Ecto neural progenitor cell (in vitro differentiated cells): Measurements from ENCODE around the gene SYT15.
"Not testable (repeated sequence)": the region's sequence is repeated elsewhere in the genome, so short reads cannot be mapped to it uniquely, and the experiment has no call there.

Source experiments
- DNase-seq: peaks from one replicate; pipeline ENCODE4 v3.0.0-alpha.2; 2018; ENCODE audit warnings: low spot score

Gene SYT15

GRCh38 chr10:46556515-46557318 lies 22.2 kb upstream of the SYT15 start, which contains the start of gene GPRIN2:
GPRIN2 (minus strand) TSS chr10:46556658; CDS start chr10:46550736, 5,922 bp downstream.
- DNase-seq, result peak; percentile 82

GRCh38 chr10:46557319-46558121 lies 21.4 kb upstream of the SYT15 start:
- peak; percentile 62 for DNase-seq

- no peak for DNase-seq
Observed at GRCh38 chr10:46558122-46558391, 20.9 kb upstream of the SYT15 start.

- peak; percentile 48 for DNase-seq
Observed at GRCh38 chr10:46558392-46559185, 20.3 kb upstream of the SYT15 start.

GRCh38 chr10:46559231-46559671 lies 19.7 kb upstream of the SYT15 start:
- no peak for DNase-seq

GRCh38 chr10:46560381-46560780 lies 18.5 kb upstream of the SYT15 start:
- no peak for DNase-seq

- no peak for DNase-seq
Observed at GRCh38 chr10:46560952-46561351, 18.0 kb upstream of the SYT15 start.

GRCh38 chr10:46565591-46566332 lies 13.2 kb upstream of the SYT15 start:
- DNase-seq, result not testable (repeated sequence)

GRCh38 chr10:46567151-46567550 lies 11.8 kb upstream of the SYT15 start:
- not testable (repeated sequence) for DNase-seq

- not testable (repeated sequence) for DNase-seq
Observed at GRCh38 chr10:46570655-46571054, 8.3 kb upstream of the SYT15 start.

GRCh38 chr10:46572765-46573164 lies 6.2 kb upstream of the SYT15 start:
- not testable (repeated sequence) for DNase-seq

- not testable (repeated sequence) for DNase-seq
Observed at GRCh38 chr10:46573314-46573713, 5.6 kb upstream of the SYT15 start.

- DNase-seq, result not testable (repeated sequence)
Observed at GRCh38 chr10:46573884-46574283, 5.0 kb upstream of the SYT15 start.

- peak; percentile 32 for DNase-seq
Observed at GRCh38 chr10:46577624-46578473, 1.1 kb upstream of the SYT15 start.

GRCh38 chr10:46579378-46579777 lies 450 bp downstream of the SYT15 start:
- DNase-seq, result not testable (repeated sequence)

GRCh38 chr10:46581997-46582396 lies 3.1 kb downstream of the SYT15 start:
- not testable (repeated sequence) for DNase-seq

- DNase-seq, result not testable (repeated sequence)
Observed at GRCh38 chr10:46582568-46582967, 3.6 kb downstream of the SYT15 start.

- DNase-seq, result not testable (repeated sequence)
Observed at GRCh38 chr10:46584196-46584595, 5.3 kb downstream of the SYT15 start.

- DNase-seq, result not testable (repeated sequence)
Observed at GRCh38 chr10:46585246-46585645, 6.3 kb downstream of the SYT15 start.

GRCh38 chr10:46587546-46587945 lies 8.6 kb downstream of the SYT15 start:
- not testable (repeated sequence) for DNase-seq

- DNase-seq, result not testable (repeated sequence)
Observed at GRCh38 chr10:46588221-46588620, 9.3 kb downstream of the SYT15 start.
